LNCaP clone FGC (cell line): Measurements from ENCODE around the gene CCNL2.

Source experiments
- DNase-seq: peaks from one replicate; pipeline ENCODE4 v3.0.0-alpha.2; 2011; ENCODE audit warnings: low read depth
- H3K4me3 ChIP-seq: 2 replicates; pipeline ENCODE4 v1.5.1; 2011; ENCODE audit warnings: mild to moderate bottlenecking, low read depth, low read length, control low read depth
- CTCF ChIP-seq: IDR thresholded peaks from 2 replicates; pipeline ENCODE4 v1.5.1; 2012; ENCODE audit warnings: mild to moderate bottlenecking; ENCODE audit not compliant: control insufficient read depth, insufficient read depth; ENCODE audit errors: extremely low read depth

CCNL2 gene

GRCh38 chr1:1353389-1354151, 45.6 kb downstream of the CCNL2 start:
- no peak overlapping the region for H3K4me3 ChIP-seq
- DNase-seq = no peak
- no peak for TF ChIP-seq CTCF

GRCh38 chr1:1352786-1353388, 46.2 kb downstream of the CCNL2 start:
- no peak overlapping the region for H3K4me3 ChIP-seq
- no peak for DNase-seq
- TF ChIP-seq CTCF = no peak

GRCh38 chr1:1351511-1352427, 47.4 kb downstream of the CCNL2 start:
- peak overlapping the region; percentile 9; the same call in 1 of the 2 replicates for H3K4me3 ChIP-seq
- no peak for DNase-seq
- no peak for TF ChIP-seq CTCF

- TF ChIP-seq CTCF = peak; percentile 63
- no peak for DNase-seq
- H3K4me3 ChIP-seq = peak within 1 kb of the TSS; percentile 71
Observed at GRCh38 chr1:1349256-1350012, 49.7 kb downstream of the CCNL2 start, which contains the start of gene DVL1. TSS of gene DVL1 (minus strand) at chr1:1349418. CDS start at chr1:1349065, 353 bp downstream.

GRCh38 chr1:1348420-1349255, 50.5 kb downstream of the CCNL2 start:
- TF ChIP-seq CTCF = no peak
- peak overlapping the region; percentile 71 for H3K4me3 ChIP-seq
- no peak for DNase-seq
